Right renal cortex interstitium (tissue), 3 donors: ENCODE measurements around the gene GCNT3. TPM values are rescaled to one million over a fixed set of nuclear protein-coding genes. Genes with fewer than 3 reads are reported as not detected.
"Not testable (repeated sequence)": the region's sequence is repeated elsewhere in the genome, so short reads cannot be mapped to it uniquely, and the experiment has no call there.

ENCODE experiments used
- DNase-seq, 3 donors: peaks; one replicate each; pipeline ENCODE4 v3.0.0-alpha.2; 2013; ENCODE audit warnings: low read depth in 3 of 3, low spot score in 2 of 3
- polyA plus RNA-seq, 3 donors: library from polyadenylated mRNA; unstranded; fragments of 120-200 nt; gene quantifications; one replicate each; pipeline ENCODE4 v1.2.1, GENCODE V29; 2013; ENCODE audit not compliant: insufficient read length in 3 of 3

GCNT3 gene
- polyA plus RNA-seq, 3 donors: 0.45 to 0.57 (median 0.51) TPM

GRCh38 chr15:59615661-59616060, 4.1 kb downstream of the GCNT3 start:
- DNase-seq: no peak

DNA sequence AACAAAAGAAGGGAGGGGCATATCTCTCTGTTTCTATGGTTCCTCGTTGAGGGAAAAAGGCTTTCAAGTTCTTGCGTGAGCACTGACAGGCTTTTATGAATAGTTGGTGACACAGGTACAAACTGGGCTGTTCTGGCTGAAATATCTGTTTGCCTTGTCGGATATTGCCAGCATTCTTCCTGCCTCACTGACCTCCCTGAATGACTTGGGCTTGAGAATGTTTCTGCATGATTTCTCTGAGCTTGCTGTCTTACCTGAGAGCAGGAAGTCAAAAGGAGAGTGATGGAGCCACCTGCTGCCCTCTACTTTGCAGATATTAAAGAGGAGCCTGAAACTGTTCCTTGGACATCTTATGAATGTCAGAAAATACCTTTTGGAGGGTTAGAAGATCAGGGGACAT, 4.8 kb downstream of the GCNT3 start:
- DNase-seq: peak in 1 of 3 donors; percentile 38

GRCh38 chr15:59618406-59618805, 6.8 kb downstream of the GCNT3 start:
- no peak for DNase-seq

GRCh38 chr15:59622289-59622688, 10.7 kb downstream of the GCNT3 start:
- DNase-seq: no peak

DNA sequence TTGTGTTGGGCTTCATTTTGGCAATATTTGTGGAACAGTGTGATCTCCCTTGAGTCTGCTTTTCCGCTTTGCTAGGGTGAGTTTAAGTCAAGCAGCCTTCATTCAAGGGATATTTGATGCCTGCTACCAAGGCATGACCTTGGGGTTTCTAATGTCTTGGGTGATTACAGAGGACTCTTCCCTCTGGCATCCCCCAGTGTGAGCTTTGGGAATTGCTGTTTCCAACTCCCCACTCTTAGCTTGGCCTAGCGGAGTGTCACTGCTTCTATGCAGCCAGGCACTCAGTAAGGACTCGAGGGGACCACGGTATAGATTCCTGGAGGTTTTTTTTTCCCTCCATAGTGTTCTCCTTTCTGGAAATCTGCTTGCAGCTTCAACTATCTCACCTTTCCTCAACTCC, 21.1 kb downstream of the GCNT3 start:
- no peak for DNase-seq

- DNase-seq: no peak
Observed at GRCh38 chr15:59636184-59636583, 24.6 kb downstream of the GCNT3 start.

GRCh38 chr15:59637507-59637906, 25.9 kb downstream of the GCNT3 start:
- DNase-seq: not testable (repeated sequence)

DNA sequence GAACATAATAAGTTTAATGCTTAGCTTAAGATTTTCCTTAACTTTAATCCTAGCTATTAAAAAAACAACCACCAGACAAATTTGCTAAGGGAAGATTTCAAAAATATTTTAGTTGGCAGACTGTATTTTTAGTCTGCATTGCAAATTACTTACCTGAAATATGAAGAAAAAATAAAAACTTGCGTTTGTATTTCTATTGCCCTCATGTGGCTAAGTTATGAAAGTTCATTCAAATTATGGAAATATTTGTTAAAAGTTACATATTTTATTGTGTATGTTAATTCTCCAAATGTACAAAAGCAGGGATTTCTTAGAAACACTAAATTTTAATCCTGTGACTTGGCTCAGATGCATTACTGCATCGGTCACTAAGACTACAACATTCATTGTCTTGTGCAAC, 30.8 kb downstream of the GCNT3 start:
- no peak for DNase-seq

GRCh38 chr15:59644756-59645155, 33.2 kb downstream of the GCNT3 start:
- no peak for DNase-seq

DNA sequence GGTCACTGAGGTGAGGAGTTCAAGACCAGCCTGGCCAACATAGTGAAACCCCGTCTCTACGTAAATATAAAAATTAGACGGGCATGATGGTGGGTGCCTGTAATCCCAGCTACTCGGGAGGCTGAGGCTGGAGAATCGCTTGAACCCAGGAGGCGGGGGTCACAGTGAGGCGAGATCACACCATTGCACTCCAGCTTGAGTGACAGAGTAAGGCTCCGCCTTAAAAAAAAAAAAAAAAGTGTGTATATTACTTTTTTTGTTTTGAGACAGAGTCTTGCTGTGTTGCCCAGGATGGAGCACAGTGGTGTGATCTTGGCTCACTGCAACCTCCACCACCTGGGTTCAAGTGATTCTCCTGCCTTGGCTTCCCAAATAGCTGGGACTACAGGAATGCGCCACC, 34.2 kb downstream of the GCNT3 start:
- DNase-seq: not testable (repeated sequence)

GRCh38 chr15:59646277-59646676, 34.7 kb downstream of the GCNT3 start:
- no peak for DNase-seq

DNA sequence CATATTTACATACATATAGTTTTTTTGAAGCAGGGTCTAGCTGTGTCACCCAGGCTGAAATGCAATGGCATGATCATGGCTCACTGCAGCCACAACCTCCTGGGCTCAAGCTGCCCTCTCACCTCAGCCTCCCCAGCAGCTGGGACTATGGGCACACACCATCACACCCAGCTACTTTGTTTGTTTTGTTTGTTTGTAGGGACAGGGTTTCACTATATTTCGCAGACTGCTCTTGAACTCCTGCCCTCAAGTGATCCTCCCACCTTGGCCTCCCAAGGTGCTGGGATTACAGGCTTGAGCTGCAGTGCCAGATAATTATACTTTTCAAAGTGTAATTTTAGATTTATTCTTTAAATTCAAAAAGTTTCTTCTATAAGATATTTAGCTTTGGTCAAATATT, 35.5 kb downstream of the GCNT3 start:
- no peak for DNase-seq

DNA sequence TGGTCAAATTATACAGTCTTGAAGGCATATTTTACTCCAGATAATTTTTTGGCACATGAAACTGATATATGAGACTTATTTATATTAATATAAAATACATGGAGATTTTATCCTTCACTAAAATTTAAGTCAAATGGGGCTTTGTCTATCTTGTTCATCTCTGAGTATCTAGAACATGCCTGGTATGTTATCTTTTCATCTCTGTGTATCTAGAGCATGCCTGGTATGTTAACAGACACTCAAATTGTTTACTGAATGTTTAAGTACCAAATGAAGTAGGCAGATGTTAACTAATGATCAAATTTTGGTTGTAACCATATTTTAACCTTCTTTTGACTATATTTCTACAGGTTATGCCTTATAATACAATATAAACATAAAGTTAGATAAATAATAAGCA, 38.0 kb downstream of the GCNT3 start:
- no peak for DNase-seq

DNA sequence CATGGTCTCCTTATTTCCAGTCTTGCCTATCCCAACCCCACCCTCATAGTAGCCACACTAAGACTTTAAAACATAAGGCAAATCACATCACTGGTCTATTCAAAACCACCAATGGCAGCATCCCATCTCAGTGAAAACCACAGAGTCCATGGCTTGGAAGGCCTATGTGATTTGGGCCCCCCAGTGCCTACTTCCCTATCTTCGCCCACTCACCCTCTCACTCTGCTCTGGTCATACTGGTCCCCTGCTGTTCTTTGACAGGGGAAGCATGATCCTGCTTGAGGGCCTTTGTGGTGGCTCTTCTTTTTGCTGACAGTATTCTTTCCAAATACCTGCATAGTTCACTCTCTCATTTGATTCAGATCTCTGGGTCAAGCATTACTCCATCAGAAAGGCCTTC, 42.5 kb downstream of the GCNT3 start:
- DNase-seq: no peak

- DNase-seq: peak; percentile 81 to 84 (median 82)
Observed at GRCh38 chr15:59656897-59657634, 45.5 kb downstream of the GCNT3 start, which contains the start of gene GTF2A2. TSS of gene GTF2A2 (minus strand) at chr15:59657515. CDS start at chr15:59652277, 5,238 bp downstream.

DNA sequence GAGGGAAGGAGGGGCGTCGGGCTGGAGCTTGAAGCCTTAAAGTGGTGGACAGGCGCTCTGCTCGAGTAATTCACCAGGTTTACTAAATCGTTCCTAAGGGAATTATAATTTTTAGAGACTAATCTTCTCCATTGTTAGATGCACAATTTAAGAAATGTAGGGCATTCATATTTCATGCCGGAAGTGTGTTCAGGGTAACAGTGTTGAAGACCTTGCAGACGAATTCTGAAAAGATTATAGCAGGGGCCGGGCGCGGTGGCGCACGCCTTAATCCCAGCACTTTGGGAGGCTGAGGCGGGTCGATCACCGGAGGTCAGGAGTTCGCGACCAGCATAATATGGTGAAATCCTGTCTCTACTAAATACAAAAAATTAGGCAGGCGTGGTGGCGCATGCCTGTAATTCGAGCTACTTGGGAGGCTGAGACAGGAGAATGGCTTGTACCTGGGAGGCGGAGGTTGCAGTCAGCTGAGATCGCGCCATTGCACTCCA, 46.1 kb downstream of the GCNT3 start:
- DNase-seq: no peak

- no peak for DNase-seq
Observed at GRCh38 chr15:59659366-59659765, 47.8 kb downstream of the GCNT3 start.

DNA sequence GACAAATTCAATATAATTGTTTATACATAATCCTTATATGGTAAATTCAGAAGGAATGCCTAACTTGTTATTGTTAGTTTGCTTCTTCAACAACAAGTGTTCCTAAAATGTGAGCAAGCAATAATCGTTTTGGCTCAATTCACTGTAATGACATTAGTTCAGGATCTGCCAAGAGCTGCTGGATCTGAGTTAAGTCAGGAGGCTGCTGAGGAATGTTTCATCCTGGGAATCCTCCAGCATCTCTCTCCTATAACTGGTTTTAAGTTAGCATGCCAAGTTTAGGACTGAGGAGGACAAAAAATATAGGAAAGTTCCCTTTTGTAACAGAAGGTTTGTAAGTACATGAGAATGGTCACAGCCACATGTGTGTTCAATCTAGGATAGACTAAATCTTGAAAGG, 50.7 kb downstream of the GCNT3 start:
- no peak for DNase-seq

DNA sequence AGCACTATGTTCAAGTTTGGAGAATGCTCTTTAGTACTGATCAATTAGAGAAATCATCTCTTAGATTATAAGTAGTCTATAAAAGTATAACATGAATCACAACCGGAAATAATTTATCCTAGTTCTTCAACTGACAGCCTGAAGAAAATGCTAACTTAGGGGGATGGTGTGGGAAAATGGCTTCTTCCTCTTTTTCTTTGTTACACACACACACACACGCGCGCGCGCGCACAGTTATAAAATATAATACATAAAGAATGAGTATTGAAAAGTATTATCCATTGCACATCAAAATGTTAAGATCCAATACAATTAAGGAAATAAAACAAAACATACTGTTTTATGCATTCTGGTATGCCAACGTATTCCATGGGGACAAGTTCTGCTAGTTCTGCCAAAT, 57.0 kb downstream of the GCNT3 start:
- DNase-seq: no peak
